Esophagus muscularis mucosa (tissue), 4 donors: Measurements from ENCODE around the gene FAM83F.

ENCODE experiments used
- CTCF ChIP-seq, 3 experiments: fragments of 200-600 bp in 2 of 3; fragments of 450-650 bp in 1 of 3; sonication (generic) in 2 of 3; IDR thresholded peaks; one replicate each; pipeline ENCODE4 v1.5.1; 2017 to 2019; ENCODE audit warnings: antibody characterized with exemption in 3 of 3, mild to moderate bottlenecking in 2 of 3, moderate library complexity in 1 of 3
- EP300 ChIP-seq: sonication (generic); formaldehyde crosslinking; IDR thresholded peaks from one replicate; pipeline ENCODE4 v1.6.1; 2017; ENCODE audit warnings: antibody characterized with exemption
- POLR2A ChIP-seq: fragments of 450-650 bp; IDR thresholded peaks from one replicate; pipeline ENCODE4 v1.6.1; 2017; ENCODE audit warnings: antibody characterized with exemption, moderate library complexity, mild to moderate bottlenecking, low read depth

GRCh38 chr22:40081662-40082061 is 86.9 kb downstream of the FAM83F start:
- TF ChIP-seq CTCF (IDR thresholded peaks at IDR 0.05) (no peak), POLR2A (no peak), EP300 (no peak)
